Thyroid gland (tissue), 4 donors: ENCODE results near the gene INTS7. TPM values are rescaled to one million over a fixed set of nuclear protein-coding genes. Genes with fewer than 3 reads are reported as not detected.

Experiments
- DNase-seq, 2 donors: peaks; one replicate each; pipeline ENCODE4 v3.0.0-alpha.2; 2019
- H3K27ac ChIP-seq, 3 donors: fragments of 200-600 bp; sonication (generic); 1 replicate in 2 of 3; 2 replicates in 1 of 3; pipeline ENCODE4 v1.5.1; 2016 to 2019; ENCODE audit warnings: mild to moderate bottlenecking in 1 of 3, moderate library complexity in 1 of 3
- H3K27me3 ChIP-seq: fragments of 200-600 bp; sonication (generic); one replicate; pipeline ENCODE4 v1.5.1; 2019
- H3K36me3 ChIP-seq, 2 donors: fragments of 200-600 bp; sonication (generic); one replicate each; pipeline ENCODE4 v1.5.1; 2016 to 2019
- H3K4me1 ChIP-seq, 2 donors: fragments of 200-600 bp; sonication (generic); one replicate each; pipeline ENCODE4 v1.5.1; 2017 to 2019
- H3K4me3 ChIP-seq, 3 donors: fragments of 200-600 bp; sonication (generic); replicated peaks in 1 of 3; 1 replicate in 2 of 3; 2 replicates in 1 of 3; pipeline ENCODE4 v1.5.1; 2016; ENCODE audit warnings: mild to moderate bottlenecking in 1 of 3
- H3K9me3 ChIP-seq: fragments of 200-600 bp; sonication (generic); one replicate; pipeline ENCODE4 v1.5.1; 2017
- CTCF ChIP-seq, 6 experiments: fragments of 200-600 bp in 3 of 6; fragments of 450-650 bp in 3 of 6; sonication (generic) in 3 of 6; IDR thresholded peaks; one replicate each; pipeline ENCODE4 v1.5.1; 2016 to 2019; ENCODE audit warnings: antibody characterized with exemption in 6 of 6, mild to moderate bottlenecking in 2 of 6, inconsistent platforms in 1 of 6, moderate library complexity in 1 of 6
- POLR2A ChIP-seq, 2 donors: fragments of 450-650 bp; IDR thresholded peaks; one replicate each; pipeline ENCODE4 v1.6.1; 2017; ENCODE audit warnings: antibody characterized with exemption in 2 of 2, mild to moderate bottlenecking in 2 of 2, moderate library complexity in 1 of 2
- WGBS, 2 donors: methylation state at CpG; one replicate each; pipeline ENCODE4 v1.1.5; 2017; 5-methylcytosine and 5-hydroxymethylcytosine counted together
- intact Hi-C: fragments of 100-400 bp; cut with DNase I; formaldehyde crosslinking; loops from one replicate; pipeline ENCODE4 v1.15.1; 2023
- total RNA-seq, 4 donors: library from RNA; depleted of rRNA; stranded (reverse); fragments of >200 nt; gene quantifications; one replicate each; pipeline ENCODE4 v1.2.3, GENCODE V29; 2016

INTS7 gene
- total RNA-seq, 4 donors from 2014 or later = 14.8 to 22.6 (median 19.5) TPM

- no peaks in the 10 kb centered on the region for H3K4me1 ChIP-seq
- no peak for DNase-seq
- H3K4me3 ChIP-seq = no peak overlapping the region
- 94 to 98% methylated on average over 2 of the region's 2 CpGs for WGBS, 2 donors
- TF ChIP-seq CTCF (IDR thresholded peaks at IDR 0.05) = no peak
- TF ChIP-seq POLR2A (IDR thresholded peaks at IDR 0.05) = no peak
- H3K27me3 ChIP-seq = no peaks in the 10 kb centered on the region
- intact Hi-C loops = no loop called here
- H3K9me3 ChIP-seq = no peaks in the 10 kb centered on the region
- no peaks in the 10 kb centered on the region for H3K36me3 ChIP-seq
- H3K27ac ChIP-seq = no peak overlapping the region
Observed at GRCh38 chr1:212045981-212046380, 10.6 kb upstream of the INTS7 start.

DNA sequence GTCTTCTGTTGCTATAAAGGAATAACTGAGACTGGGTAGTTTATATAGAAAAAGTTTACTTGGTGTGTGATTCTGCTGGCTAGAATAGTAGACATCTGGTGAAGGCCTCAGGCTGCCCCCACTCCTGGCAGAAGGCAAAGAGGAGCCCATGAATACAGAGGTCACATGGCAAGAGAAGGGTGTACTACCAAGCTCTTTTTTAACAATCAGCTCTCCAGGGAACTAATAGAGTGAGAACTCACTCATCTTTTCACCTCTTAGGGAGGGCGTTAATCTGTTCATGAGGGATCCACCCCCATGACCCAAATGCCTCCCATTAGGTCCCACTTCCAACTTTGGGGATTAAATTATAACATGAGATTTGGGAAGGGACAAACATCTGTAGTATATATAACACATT is 9.5 kb upstream of the INTS7 start:
- Histone ChIP-seq H3K36me3 (no peaks in the 10 kb centered on the region), H3K9me3 (no peaks in the 10 kb centered on the region), H3K27ac (no peak overlapping the region), H3K27me3 (no peaks in the 10 kb centered on the region), H3K4me1 (no peaks in the 10 kb centered on the region), H3K4me3 (no peak overlapping the region)
- DNase-seq = no peak
- 92 to 94% methylated on average over 1 of the region's 1 CpG for WGBS, 2 donors
- TF ChIP-seq POLR2A (IDR thresholded peaks at IDR 0.05) (no peak), CTCF (IDR thresholded peaks at IDR 0.05) (no peak)
- intact Hi-C loops = no loop called here

- no peak overlapping the region for H3K27ac ChIP-seq
- no peaks in the 10 kb centered on the region for H3K9me3 ChIP-seq
- H3K4me1 ChIP-seq = no peaks in the 10 kb centered on the region
- DNase-seq = no peak
- intact Hi-C loops = no loop called here
- no peak overlapping the region for H3K4me3 ChIP-seq
- no peaks in the 10 kb centered on the region for H3K36me3 ChIP-seq
- no peak for TF ChIP-seq POLR2A (IDR thresholded peaks at IDR 0.05)
- no peak for TF ChIP-seq CTCF (IDR thresholded peaks at IDR 0.05)
- no peaks in the 10 kb centered on the region for H3K27me3 ChIP-seq
Observed at GRCh38 chr1:212042436-212042835, 7.1 kb upstream of the INTS7 start.

- intact Hi-C loops = no loop called here
- Histone ChIP-seq H3K4me3 (no peak overlapping the region), H3K9me3 (no peaks in the 10 kb centered on the region), H3K36me3 (no peaks in the 10 kb centered on the region), H3K27me3 (no peaks in the 10 kb centered on the region), H3K4me1 (peaks cover 3% of the 10 kb centered on the region in 2 donors), H3K27ac (no peak overlapping the region)
- TF ChIP-seq POLR2A (IDR thresholded peaks at IDR 0.05) (no peak), CTCF (IDR thresholded peaks at IDR 0.05) (no peak)
- DNase-seq = no peak
- 77 to 83% methylated on average over 5 of the region's 5 CpGs for WGBS, 2 donors
Observed at GRCh38 chr1:212040629-212041412, 5.5 kb upstream of the INTS7 start.

DNA sequence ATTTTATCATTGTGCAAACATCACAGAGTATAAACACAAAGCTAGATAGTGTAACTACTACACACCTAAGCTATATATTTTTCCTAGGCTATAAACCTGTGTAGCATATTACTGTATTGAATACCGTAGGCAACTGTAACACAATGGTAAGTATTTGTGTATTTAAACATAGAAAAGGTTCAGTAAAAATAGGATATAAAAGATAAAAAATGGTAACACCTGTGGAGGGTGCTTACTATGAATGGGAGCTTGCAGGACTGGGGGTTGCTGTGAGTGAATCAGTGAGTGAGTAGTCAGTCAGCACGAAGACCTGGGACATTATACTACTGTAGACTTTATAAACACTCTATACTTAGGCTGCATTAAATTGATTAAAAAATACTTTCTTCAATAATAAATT is 4.3 kb upstream of the INTS7 start:
- Histone ChIP-seq H3K4me1 (peaks cover 4 to 5% of the 10 kb centered on the region in 2 donors), H3K4me3 (no peak overlapping the region), H3K9me3 (no peaks in the 10 kb centered on the region), H3K27me3 (no peaks in the 10 kb centered on the region), H3K27ac (no peak overlapping the region), H3K36me3 (no peaks in the 10 kb centered on the region)
- no peak for TF ChIP-seq POLR2A (IDR thresholded peaks at IDR 0.05)
- TF ChIP-seq CTCF (IDR thresholded peaks at IDR 0.05) = no peak
- DNase-seq = no peak
- intact Hi-C loops = loop anchor here (10.0 kb wide), 1 partner anchor 355 kb away; no protein-coding TSS in a partner anchor
- WGBS, 2 donors = 90 to 94% methylated on average over 2 of the region's 2 CpGs
